ENCODE results near the gene ATOH1.

- TF ChIP-seq SIN3A (IDR thresholded peaks at IDR 0.05; ENCODE audit: borderline replicate concordance, insufficient read depth, low read length) (no peak), POLR2AphosphoS5 (IDR thresholded peaks at IDR 0.05; ENCODE audit: low read depth, low read length) (no peak)
- TF ChIP-seq, protein P1, sequence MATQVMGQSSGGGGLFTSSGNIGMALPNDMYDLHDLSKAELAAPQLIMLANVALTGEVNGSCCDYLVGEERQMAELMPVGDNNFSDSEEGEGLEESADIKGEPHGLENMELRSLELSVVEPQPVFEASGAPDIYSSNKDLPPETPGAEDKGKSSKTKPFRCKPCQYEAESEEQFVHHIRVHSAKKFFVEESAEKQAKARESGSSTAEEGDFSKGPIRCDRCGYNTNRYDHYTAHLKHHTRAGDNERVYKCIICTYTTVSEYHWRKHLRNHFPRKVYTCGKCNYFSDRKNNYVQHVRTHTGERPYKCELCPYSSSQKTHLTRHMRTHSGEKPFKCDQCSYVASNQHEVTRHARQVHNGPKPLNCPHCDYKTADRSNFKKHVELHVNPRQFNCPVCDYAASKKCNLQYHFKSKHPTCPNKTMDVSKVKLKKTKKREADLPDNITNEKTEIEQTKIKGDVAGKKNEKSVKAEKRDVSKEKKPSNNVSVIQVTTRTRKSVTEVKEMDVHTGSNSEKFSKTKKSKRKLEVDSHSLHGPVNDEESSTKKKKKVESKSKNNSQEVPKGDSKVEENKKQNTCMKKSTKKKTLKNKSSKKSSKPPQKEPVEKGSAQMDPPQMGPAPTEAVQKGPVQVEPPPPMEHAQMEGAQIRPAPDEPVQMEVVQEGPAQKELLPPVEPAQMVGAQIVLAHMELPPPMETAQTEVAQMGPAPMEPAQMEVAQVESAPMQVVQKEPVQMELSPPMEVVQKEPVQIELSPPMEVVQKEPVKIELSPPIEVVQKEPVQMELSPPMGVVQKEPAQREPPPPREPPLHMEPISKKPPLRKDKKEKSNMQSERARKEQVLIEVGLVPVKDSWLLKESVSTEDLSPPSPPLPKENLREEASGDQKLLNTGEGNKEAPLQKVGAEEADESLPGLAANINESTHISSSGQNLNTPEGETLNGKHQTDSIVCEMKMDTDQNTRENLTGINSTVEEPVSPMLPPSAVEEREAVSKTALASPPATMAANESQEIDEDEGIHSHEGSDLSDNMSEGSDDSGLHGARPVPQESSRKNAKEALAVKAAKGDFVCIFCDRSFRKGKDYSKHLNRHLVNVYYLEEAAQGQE (IDR thresholded peaks at IDR 0.05; ENCODE audit: insufficient read depth in 1 of 2, low read depth in 2 of 2, low read length in 2 of 2): no peak
Observed at GRCh38 chr4:93814722-93815121, 13.8 kb upstream of the ATOH1 start.
